CD4-positive, alpha-beta T cell (primary cell): ENCODE measurements around the gene HES5. TPM values are rescaled to one million over a fixed set of nuclear protein-coding genes. Genes with fewer than 3 reads are reported as not detected.

Source experiments
- ATAC-seq: fragments of 200-7000 bp; cut with Tn5 transposase; one replicate; pipeline ENCODE4 v1.10.0; 2022; ENCODE audit warnings: mild to moderate bottlenecking; ENCODE audit not compliant: poor library complexity
- CTCF ChIA-PET: fragments of 350-600 bp; sonication (Branson Sonifier 250); formaldehyde crosslinking; loops from one replicate; lab custom pipeline; 2021; ENCODE audit warnings: antibody characterized with exemption, inconsistent platforms; lab: Charles Lee
- POLR2A ChIA-PET: fragments of 350-600 bp; sonication (Branson Sonifier 250); formaldehyde crosslinking; loops from one replicate; lab custom pipeline; 2021; ENCODE audit warnings: antibody characterized with exemption, inconsistent platforms; lab: Charles Lee
- DNase-seq, 14 experiments: peaks; one replicate each; pipeline ENCODE4 v3.0.0-alpha.2; 2013 to 2020; ENCODE audit warnings: mixed read lengths in 2 of 14
- H3K27ac ChIP-seq, 2 donors: one replicate each; pipeline versions ENCODE4 v1.5.1 to v1.7.0; 2013; ENCODE audit warnings: low read length in 2 of 2, low read depth in 1 of 2, mild to moderate bottlenecking in 1 of 2
- H3K27me3 ChIP-seq, 2 experiments: 1 replicate in 1 of 2; 2 replicates in 1 of 2; pipeline versions ENCODE4 v1.6.1 to v1.7.0; 2013; ENCODE audit warnings: low read length in 2 of 2, control low read depth in 1 of 2, mild to moderate bottlenecking in 1 of 2, moderate library complexity in 1 of 2; ENCODE audit not compliant: insufficient read depth in 2 of 2, control insufficient read depth in 1 of 2
- H3K36me3 ChIP-seq: one replicate; pipeline ENCODE4 v1.6.1; 2013; ENCODE audit warnings: low read length, control low read depth; ENCODE audit not compliant: insufficient read depth
- H3K4me1 ChIP-seq: one replicate; pipeline ENCODE4 v1.6.1; 2013; ENCODE audit warnings: low read length, control low read depth; ENCODE audit not compliant: insufficient read depth
- H3K4me3 ChIP-seq: one replicate; pipeline ENCODE4 v1.5.1; 2013; ENCODE audit warnings: mild to moderate bottlenecking, low read length, moderate library complexity
- H3K9me3 ChIP-seq, 2 experiments: 1 replicate in 1 of 2; 2 replicates in 1 of 2; pipeline versions ENCODE4 v1.6.1 to v1.7.0; 2013; ENCODE audit warnings: low read length in 2 of 2, mild to moderate bottlenecking in 2 of 2, control low read depth in 1 of 2, moderate library complexity in 1 of 2; ENCODE audit not compliant: control insufficient read depth in 1 of 2, insufficient read depth in 1 of 2
- H3K27ac Mint-ChIP-seq: one replicate; pipeline ENCODE4 v1.8.0; 2020; ENCODE audit warnings: mixed read lengths
- H3K27me3 Mint-ChIP-seq: one replicate; pipeline ENCODE4 v1.8.0; 2021; ENCODE audit warnings: mixed read lengths
- H3K36me3 Mint-ChIP-seq: one replicate; pipeline ENCODE4 v1.8.0; 2021; ENCODE audit warnings: low read depth, mixed read lengths
- H3K4me1 Mint-ChIP-seq: one replicate; pipeline ENCODE4 v1.8.0; 2021; ENCODE audit warnings: low read depth, mixed read lengths
- H3K4me3 Mint-ChIP-seq: one replicate; pipeline ENCODE4 v1.8.0; 2020; ENCODE audit warnings: mild to moderate bottlenecking, mixed read lengths
- H3K9me3 Mint-ChIP-seq: one replicate; pipeline ENCODE4 v1.8.0; 2020; ENCODE audit warnings: mixed read lengths
- CTCF ChIP-seq: fragments of 200-600 bp; IDR thresholded peaks from one replicate; pipeline ENCODE4 v1.8.0; 2022; ENCODE audit warnings: antibody characterized with exemption, mild to moderate bottlenecking
- intact Hi-C, 2 experiments: fragments of 100-400 bp; cut with DNase I in 1 of 2; cut with micrococcal nuclease in 1 of 2; formaldehyde crosslinking; loops; one replicate each; pipeline versions ENCODE4 v1.15.1 to v1.9.0; 2023 to 2025; cut with DNase I, micrococcal nuclease
- total RNA-seq, 174 experiments: library from RNA in 2 of 174; stranded (reverse) in 2 of 174; gene quantifications; one replicate each; pipeline ENCODE4 v1.2.3 and lab custom pipeline; 2021 to 2026

The HES5 gene
- total RNA-seq, 2 experiments from 2014 or later, result not detected

- no peak for TF ChIP-seq CTCF
- Histone ChIP-seq H3K4me1 (peaks cover 46% of the 10 kb centered on the region), H3K27ac (no peak overlapping the region), H3K27me3 (peaks cover 0 to 2% of the 10 kb centered on the region in 2 experiments), H3K9me3 (no peaks in the 10 kb centered on the region), H3K4me3 (no peak overlapping the region), H3K36me3 (no peaks in the 10 kb centered on the region)
- Mint-ChIP-seq H3K9me3 (no peaks in the 10 kb centered on the region), H3K36me3 (peaks cover 5% of the 10 kb centered on the region), H3K27ac (no peak overlapping the region), H3K4me3 (no peak overlapping the region), H3K4me1 (peaks cover 24% of the 10 kb centered on the region), H3K27me3 (no peaks in the 10 kb centered on the region)
- ChIA-PET CTCF (no interaction called here), POLR2A (interaction anchor here (1.4 to 2.7 kb wide), 3 partner anchors 12 to 43 kb away, joined by 6 to 11 read pairs (median 11); partner anchors contain the start of genes HES5, PANK4 and PRXL2B)
- intact Hi-C loops, result loop anchor here in 1 of 2 experiments (10.0 kb wide), 1 partner anchor 408 kb away; no protein-coding TSS in a partner anchor
- ATAC-seq (no peak), DNase-seq (no peak)
Measured at GRCh38 chr1:2542246-2542915, 12.3 kb upstream of the HES5 start.

- peaks cover 20% of the 10 kb centered on the region for H3K4me1 Mint-ChIP-seq
- CTCF ChIA-PET, result no interaction called here
- Histone ChIP-seq H3K36me3 (no peaks in the 10 kb centered on the region), H3K4me1 (peaks cover 41% of the 10 kb centered on the region), H3K9me3 (no peaks in the 10 kb centered on the region), H3K4me3 (no peak overlapping the region), H3K27ac (no peak overlapping the region), H3K27me3 (peaks cover 0 to 2% of the 10 kb centered on the region in 2 experiments)
- no peaks in the 10 kb centered on the region for H3K9me3 Mint-ChIP-seq
- DNase-seq, result no peak
- POLR2A ChIA-PET, result interaction anchor here (1.4 to 2.7 kb wide), 3 partner anchors 11 to 44 kb away, joined by 6 to 11 read pairs (median 6); partner anchors contain the start of genes HES5, PANK4 and PRXL2B
- H3K4me3 Mint-ChIP-seq, result no peak overlapping the region
- ATAC-seq, result no peak
- no peak overlapping the region for H3K27ac Mint-ChIP-seq
- H3K27me3 Mint-ChIP-seq, result no peaks in the 10 kb centered on the region
- TF ChIP-seq CTCF, result no peak
- intact Hi-C loops, result loop anchor here in 1 of 2 experiments (10.0 kb wide), 1 partner anchor 407 kb away; no protein-coding TSS in a partner anchor
- H3K36me3 Mint-ChIP-seq, result peaks cover 1% of the 10 kb centered on the region
Measured at GRCh38 chr1:2541619-2542245, 11.7 kb upstream of the HES5 start.

- Histone ChIP-seq H3K27me3 (peaks cover 0 to 2% of the 10 kb centered on the region in 2 experiments), H3K4me1 (peaks cover 38% of the 10 kb centered on the region), H3K4me3 (no peak overlapping the region), H3K36me3 (no peaks in the 10 kb centered on the region), H3K27ac (no peak overlapping the region), H3K9me3 (no peaks in the 10 kb centered on the region)
- Mint-ChIP-seq H3K27me3 (no peaks in the 10 kb centered on the region), H3K9me3 (no peaks in the 10 kb centered on the region), H3K36me3 (no peaks in the 10 kb centered on the region), H3K4me3 (no peak overlapping the region), H3K4me1 (peaks cover 18% of the 10 kb centered on the region), H3K27ac (no peak overlapping the region)
- ATAC-seq (no peak), DNase-seq (peak in 2 of 14 experiments; percentile 39 to 40)
- TF ChIP-seq CTCF, result no peak
- intact Hi-C loops, result loop anchor here in 1 of 2 experiments (10.0 kb wide), 1 partner anchor 406 kb away; no protein-coding TSS in a partner anchor
- POLR2A ChIA-PET, result interaction anchor here (1.4 to 2.7 kb wide), 3 partner anchors 10 to 45 kb away, joined by 6 to 11 read pairs (median 6); partner anchors contain the start of genes HES5, PANK4 and PRXL2B
- CTCF ChIA-PET, result no interaction called here
Measured at GRCh38 chr1:2540816-2541492, 10.9 kb upstream of the HES5 start.
